ENCODE data around the gene RREB1.

Gene RREB1

GRCh38 chr6:7298113-7298512 is 190.4 kb downstream of the RREB1 start:
- POLR2A ChIA-PET: interaction anchor here (1.5 kb wide), 1 partner anchor 14 kb away, joined by 3 read pairs; no protein-coding TSS in a partner anchor
- CTCF ChIA-PET: no interaction called here
- DNase-seq (ENCODE audit: extremely low spot score): no peak

GRCh38 chr6:7300926-7301325 is 193.2 kb downstream of the RREB1 start:
- TF ChIP-seq PKNOX1 (IDR thresholded peaks at IDR 0.05) (no peak), ARNT (IDR thresholded peaks at IDR 0.05) (no peak), ZNF384 (IDR thresholded peaks at IDR 0.05) (no peak), HDGF (IDR thresholded peaks at IDR 0.05; ENCODE audit: borderline replicate concordance) (no peak), FOXM1 (IDR thresholded peaks at IDR 0.05; ENCODE audit: borderline replicate concordance) (no peak), BHLHE40 (IDR thresholded peaks at IDR 0.05; ENCODE audit: borderline replicate concordance) (no peak), NFRKB (IDR thresholded peaks at IDR 0.05) (no peak), SUZ12 (IDR thresholded peaks at IDR 0.05) (no peak)
- POLR2A ChIA-PET: no interaction called here
- CTCF ChIA-PET: interaction anchor here (0.6 kb wide), 1 partner anchor 316 kb away, joined by 4 read pairs; no protein-coding TSS in a partner anchor
- no peak for DNase-seq (ENCODE audit: extremely low spot score)

More at GRCh38 chr6:7298113-7298512, 190.4 kb downstream of the RREB1 start:
- no peak for TF ChIP-seq ELF4 (IDR thresholded peaks at IDR 0.05)
- TF ChIP-seq CTBP1 (IDR thresholded peaks at IDR 0.05; ENCODE audit: borderline replicate concordance): no peak
- no peak for TF ChIP-seq NFRKB (IDR thresholded peaks at IDR 0.05)
- TF ChIP-seq FOXA1 (IDR thresholded peaks at IDR 0.05): no peak
